ENCODE data around the gene ENPEP.

DNA sequence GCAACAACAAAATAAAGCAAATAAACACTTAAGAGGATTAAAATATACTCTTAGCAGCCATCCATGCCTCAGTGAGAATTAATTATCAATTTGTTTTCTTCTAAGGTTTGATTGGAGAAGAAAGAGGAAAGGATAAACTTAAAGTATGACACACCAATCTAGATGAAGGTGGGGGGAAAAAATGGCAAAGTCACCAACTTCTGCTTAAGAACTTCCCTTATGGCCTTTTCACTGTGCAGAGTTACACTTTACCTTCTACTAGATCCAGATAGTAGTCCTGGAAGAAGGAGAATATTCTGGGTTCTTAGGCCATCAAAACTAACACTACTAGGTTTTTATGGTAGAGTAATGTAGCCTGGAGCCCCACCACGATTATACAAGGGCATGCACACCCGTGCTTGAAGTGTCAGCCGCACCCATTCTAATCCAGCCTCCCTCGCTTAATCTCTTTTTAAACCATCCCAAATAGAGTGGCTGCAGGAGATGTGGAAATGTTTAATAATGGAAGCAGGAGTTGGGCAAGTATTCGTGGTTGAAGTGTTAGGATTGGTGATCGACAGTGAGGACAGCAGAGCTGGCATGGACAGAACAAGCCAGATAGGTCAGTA, 14.1 kb downstream of the ENPEP start:
- no peak for TF ChIP-seq CTCF (IDR thresholded peaks at IDR 0.05)
- no peak for TF ChIP-seq EP300 (IDR thresholded peaks at IDR 0.05)
- TF ChIP-seq POLR2A (IDR thresholded peaks at IDR 0.05) = no peak

Data from tibial nerve (tissue), 4 donors.